C4-2B (cell line): ENCODE results near the gene SPOCK3.

ENCODE experiments used
- CTCF ChIP-seq: fragments of 450-650 bp; conservative IDR thresholded peaks from 2 replicates; pipeline ENCODE4 v1.5.1; 2017; ENCODE audit warnings: mild to moderate bottlenecking
- ZFX ChIP-seq: fragments of 450-650 bp; IDR thresholded peaks from 2 replicates; pipeline ENCODE4 v1.6.1; 2017

DNA sequence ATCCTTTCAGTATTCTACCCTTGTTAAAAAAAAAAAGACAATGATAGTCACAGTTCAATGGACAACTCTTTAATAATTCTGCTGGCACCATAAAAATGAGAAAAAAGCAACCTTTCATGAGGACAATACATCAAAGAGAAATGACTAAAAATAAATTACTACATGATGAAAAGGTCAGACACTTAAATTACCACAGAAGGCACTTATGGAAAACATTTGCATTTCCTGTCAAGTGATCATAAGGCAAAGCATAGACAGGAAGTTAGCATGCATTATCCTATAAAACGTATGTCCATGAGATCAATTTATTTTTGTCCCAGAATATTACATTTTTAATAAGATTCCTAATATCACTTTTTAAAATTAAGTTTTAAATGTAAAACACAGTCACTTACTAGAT lies 303.8 kb downstream of the SPOCK3 start:
- TF ChIP-seq CTCF: no peak
- no peak for TF ChIP-seq ZFX
